NCI-H146 (cell line): Measurements from ENCODE around the gene DCLK1.

Experiments used
- DNase-seq: peaks from one replicate; lab custom pipeline; 2025; lab: John Stamatoyannopoulos, UW

Gene DCLK1

DNA sequence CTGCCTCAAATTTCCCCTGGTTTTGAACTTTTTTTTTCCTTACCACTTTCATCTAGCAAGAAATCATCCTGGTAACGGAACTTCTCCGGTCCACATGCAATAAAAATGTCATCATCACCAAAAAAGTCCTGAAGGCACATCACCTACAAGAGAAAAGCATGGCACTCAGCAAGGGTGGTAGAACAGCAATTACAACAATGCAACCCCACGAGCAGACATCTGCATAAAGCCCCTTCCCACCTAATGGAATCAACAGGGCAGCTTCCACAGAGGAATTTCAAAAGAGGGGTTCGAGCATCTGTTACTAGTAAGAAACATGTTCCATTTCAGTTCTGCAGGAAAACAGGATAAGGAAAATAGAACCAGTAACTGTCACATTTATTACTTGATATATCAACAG is 183.9 kb downstream of the DCLK1 start:
- DNase-seq, result no peak

DNA sequence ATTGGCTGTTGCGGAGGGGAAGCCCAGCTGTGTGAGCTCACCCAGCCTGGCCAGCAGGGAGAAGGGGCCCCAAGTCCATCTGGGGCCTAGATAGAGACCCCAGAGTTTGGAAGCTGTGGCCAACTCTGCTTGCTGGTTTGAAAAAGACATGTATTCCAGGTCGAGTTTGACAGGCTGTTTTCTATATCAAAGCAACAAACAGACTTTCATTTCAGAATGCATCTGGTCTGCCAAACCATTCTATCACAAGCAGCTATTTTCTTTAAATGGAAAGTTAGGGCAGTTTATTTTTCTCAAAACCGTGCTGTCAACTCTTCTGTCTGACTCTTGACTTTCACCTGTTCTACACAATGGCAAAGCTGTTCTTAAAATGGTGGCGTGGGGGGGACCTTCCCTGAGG is 185.8 kb downstream of the DCLK1 start:
- DNase-seq, result no peak

DNA sequence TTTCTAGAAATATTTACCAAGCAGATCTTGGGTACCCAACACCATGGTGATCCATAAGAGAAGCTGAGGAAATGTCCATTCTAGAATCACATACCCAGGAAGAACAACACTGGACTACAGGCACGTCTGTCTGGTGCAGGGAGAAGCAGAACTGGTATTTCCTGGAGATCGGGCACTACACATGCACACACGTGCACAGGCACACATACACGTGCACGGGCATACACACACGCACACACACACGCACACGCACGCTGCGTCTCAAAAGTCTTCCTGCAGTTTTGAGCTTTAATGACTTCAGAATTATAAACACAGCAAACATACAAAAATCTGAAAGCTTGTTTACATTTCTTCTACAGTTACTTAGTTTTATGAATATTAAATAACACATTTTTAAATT is 189.8 kb downstream of the DCLK1 start:
- DNase-seq, result no peak

DNA sequence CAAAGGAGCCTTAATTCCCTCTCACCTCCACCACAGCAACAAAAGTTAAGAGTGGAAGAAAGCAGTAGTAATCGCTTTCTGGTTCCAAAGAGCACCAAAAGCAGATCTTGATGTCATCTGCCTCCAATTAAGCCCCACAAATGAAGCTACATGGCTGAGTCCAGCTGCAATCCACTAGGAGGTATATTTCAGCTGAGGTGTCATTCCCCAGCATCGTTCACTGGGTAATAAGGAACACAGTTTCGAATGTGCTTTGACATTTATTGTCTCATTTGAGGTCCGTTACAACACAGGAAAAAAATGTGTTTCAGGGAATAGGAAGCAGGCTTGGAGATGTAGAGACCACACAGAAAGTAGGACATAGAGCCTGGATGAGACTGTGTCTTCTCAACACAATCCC is 190.4 kb downstream of the DCLK1 start:
- no peak for DNase-seq

DNA sequence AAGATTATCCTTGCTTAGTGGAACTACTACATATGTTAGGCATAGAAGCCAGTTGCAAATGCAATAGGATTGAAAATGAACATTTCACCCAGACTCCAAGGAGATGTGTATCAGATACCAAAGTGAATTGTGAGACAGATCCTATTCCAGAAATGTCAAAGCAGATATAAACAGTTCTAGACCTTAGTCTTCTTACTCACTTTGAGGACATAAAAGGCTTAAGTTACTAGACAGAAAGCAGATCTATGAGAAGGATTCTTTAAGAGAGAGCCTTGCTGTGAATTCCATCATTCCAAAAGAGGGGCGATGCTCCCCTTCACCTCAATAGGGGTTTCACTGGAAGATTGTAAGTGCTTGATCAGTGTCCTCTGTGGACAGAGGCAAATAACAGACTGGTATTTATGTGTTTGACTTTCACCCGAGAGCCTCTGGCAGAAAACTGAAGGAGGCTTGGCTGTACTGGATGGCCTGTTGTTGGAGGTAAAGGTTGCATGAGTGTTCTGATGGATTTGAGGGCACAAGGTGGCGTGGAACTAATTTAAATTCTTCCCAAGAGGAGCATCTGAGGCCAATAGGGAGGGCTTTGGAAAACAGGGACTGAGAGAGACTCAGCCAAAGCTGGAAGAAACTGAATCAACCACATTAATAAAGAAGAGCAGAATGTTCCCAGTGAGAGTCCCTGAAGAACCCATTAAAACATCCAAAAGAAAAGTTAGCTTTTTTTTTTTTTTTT is 194.8 kb downstream of the DCLK1 start:
- DNase-seq, result no peak

DNA sequence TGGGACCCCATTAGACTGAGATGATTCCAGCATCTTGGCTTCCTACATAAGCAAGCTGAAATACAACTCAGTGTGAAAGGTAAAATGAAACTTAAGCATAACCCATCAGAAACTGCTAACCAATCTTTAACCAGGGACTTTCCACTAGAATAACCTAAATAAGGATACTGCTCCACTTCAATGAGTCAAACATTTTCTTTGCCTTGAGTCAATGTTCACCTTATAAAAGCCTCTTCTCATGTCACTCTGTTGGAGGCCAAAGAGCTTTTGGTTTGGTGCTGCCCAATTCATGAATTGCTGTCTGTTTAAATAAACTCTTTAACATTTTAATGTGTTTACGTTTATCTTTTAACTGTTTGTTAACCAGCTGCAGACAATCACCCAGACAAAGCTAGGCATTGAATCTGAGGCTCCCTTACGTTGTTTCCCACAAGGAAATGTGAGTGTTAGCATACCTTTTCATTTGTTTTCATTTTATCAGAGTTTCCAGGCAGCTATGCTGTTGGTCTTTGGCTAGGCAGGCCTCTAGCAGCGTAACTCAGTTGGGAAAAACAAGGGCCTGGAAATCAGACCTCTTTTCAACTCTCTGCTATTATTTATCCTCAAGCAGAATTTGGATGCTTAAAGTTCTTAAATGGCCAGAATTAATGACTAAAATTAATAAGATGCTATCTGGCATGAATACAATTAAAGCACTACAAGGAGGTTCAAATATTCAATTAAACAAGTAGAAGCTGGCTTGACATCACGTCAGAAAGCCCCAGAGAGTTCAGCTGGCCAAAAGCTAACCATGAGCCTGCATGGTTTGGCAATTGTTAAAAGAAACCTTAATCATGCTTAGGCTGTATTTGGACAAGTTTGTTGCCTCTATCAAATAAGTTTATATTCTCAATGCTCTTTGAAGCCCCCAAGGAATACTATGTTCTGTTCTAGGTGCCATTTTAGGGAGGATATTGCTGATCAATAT is 200.2 kb downstream of the DCLK1 start:
- DNase-seq, result no peak

DNA sequence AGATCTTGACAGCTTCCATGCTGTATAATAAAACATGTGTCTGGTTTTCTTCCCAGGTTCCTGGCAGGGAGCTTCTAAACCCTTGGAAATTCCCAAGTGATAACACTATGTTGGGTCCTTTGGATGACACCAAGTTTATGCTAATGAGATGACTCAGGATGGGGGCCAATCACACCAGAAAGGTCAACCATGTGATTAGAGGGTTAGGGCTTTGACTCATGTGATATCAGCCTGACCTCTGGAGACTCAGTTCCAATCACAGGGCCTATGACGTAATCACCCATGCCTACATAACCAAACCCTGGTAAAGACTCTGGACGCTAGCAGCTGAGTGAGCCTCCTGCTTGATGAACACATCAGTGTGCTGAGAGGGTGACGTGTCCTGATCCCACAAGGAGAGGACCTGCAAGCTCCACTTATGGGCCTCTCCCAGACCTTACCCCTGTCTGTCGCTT is 203.6 kb downstream of the DCLK1 start:
- no peak for DNase-seq

DNA sequence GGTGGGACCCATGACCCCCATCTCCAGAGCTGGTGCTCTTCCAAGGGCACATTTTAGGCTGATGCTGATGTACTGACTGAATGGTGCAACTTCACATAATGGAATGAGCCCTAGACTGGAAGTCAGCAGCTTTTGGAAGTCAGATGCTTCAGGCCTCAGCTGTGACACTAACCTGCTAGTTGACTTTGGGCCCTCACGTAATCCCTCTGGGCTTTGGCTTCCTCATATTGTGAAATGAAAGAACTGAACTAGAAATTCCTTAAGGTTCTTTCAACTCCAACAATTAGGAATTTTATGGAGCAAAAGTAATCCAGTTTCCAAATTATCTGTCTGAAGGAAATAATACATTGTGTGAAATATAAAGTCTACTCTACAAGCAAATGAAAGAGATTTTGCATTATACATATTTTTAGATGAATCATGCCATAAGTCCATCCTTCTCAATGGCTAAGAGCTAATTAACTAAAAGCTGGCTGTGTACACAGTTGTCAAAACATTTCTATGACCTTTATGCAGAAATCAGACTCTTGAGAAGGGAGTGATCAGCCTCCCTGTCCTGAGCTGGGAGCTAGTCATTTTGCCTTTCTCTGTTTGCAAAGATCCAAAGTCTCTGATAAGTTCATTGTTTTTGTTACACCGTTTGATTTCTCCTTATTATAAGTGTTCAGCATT is 204.2 kb downstream of the DCLK1 start:
- no peak for DNase-seq

DNA sequence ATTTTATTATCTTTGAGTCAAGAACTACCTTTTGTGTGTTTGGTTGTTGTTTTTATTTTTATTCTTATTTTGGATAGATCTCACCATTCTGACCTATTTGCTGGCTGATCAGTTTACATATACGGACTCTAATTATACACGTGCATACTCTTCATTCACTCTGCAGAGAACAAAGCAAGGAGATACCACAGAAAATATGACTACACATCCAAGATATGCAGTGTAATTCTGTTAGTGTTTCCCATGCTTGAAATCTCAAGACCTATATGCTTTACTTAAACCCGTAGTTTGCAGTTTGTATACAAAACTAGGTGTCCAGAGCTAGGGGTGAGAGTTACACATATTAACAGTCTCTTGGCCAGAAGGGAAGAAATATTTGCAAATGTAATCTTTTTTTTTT is 205.5 kb downstream of the DCLK1 start:
- DNase-seq, result no peak

DNA sequence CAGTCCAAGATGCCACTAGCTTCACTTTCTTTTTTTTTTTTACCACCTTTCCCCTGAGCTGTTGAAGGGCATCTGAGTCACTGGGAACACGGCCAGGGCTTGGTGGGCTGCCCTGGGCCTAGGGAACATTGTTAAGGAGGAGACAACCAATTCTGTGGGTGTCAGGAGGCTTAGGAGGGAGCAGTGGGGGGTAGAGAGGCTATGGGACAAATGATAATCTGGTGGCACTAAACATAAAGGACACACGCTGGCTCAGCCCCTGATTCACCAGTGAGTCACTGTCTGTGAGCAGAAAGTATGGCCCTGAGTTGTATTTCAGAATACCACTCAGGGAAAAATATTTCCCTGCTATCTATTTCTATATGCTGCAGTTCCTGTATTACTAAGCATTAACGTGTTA is 207.8 kb downstream of the DCLK1 start:
- DNase-seq, result no peak

DNA sequence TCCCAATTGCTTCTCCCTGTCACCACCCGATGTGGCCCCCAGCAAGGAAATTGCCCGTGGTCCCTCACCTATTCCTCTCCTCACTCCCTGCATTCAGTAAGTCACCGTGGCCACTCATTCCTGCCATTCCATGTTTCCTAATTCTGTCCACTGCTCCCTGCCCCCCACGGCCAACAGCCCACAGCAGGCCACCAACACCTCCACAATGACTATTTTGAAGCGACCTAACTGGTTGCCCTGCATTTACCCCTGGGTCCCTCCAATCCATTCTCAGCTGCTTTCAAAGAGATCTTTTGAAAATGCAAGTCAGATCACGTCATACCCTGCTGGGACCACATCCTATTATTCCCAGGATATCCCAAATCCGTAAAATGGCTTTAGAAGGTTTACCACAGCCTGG is 210.4 kb downstream of the DCLK1 start:
- no peak for DNase-seq

DNA sequence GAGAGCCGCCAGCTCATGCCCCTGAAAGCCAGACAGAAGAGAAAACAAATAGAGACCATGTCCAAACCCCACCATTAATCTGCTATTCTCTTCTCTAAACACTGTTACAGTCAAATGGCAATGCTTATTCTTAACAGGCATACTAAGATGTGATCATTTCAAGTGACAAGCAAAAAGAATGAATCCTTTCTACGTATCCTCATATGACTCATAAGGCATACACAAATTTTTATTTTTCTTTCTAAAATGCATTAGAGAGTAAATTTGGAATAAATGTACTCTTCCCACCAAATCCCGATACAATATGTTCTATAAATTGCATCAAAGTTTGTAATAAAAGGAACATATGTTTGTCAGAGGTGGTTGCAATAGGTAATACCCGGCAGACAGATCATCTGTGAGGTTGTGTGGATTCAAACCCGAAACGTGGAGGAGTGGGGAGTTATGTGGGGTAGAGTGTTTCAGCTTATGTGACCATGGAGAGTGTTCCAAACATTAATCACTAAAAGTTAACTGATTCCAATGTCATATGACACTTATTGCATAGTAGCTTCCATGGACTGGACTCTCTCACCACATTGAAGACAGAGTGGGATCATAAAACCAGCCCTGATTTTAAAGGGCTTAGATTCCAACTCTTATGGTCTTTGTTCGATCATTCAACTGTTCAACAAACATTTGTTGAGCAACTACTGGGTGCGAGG is 213.1 kb downstream of the DCLK1 start:
- no peak for DNase-seq

DNA sequence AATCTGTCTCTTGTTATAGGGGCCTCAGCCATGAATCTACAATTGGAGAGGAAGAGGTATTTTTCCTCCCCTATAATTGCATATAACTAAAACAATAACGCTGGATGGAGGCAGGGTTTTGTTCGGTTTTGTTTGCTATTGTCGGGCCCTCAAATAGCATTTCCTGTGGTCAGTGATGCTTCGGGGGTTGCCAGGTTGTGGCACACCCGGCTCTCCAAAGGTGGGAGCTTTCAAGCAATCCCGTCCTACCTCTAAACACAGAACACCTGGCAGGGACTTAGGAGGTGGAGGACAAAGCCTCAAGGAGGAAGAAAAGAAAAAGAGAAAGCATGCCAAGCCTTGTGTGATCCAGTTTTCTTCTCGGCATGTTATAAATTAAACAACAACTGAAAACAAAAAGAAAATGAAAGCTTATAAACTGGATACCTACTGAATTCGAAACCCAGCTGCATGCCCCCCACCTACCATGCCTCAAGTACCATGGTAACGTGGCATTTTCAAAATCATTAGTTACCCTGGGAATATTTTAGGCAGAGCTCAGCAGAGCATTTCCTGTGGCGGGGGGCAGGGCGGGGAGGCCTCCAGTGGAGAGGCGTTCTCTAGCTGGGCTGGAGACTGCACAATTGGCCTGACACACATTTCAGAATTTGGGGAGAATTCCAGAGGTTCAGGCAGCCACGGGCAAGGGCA is 213.8 kb downstream of the DCLK1 start:
- peak; percentile 19 for DNase-seq

DNA sequence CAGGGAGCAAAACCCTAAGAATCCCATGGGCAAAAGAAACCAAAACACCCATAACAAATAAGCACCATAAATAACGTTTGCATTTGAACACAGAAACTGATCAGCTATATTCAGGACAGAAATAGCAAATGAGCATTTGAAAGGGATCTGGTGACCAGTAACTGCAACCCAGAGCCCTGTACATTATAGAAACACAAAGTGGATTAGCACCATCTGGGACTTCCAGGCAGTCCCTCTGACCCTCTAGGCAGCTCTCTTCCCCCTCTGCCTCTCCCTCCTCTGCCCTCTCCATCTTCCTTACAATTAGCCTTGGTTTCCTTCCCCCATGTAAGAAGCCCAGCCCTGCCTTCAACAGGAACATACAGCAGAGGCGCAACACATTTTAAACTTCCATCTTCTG is 215.0 kb downstream of the DCLK1 start:
- DNase-seq, result no peak

DNA sequence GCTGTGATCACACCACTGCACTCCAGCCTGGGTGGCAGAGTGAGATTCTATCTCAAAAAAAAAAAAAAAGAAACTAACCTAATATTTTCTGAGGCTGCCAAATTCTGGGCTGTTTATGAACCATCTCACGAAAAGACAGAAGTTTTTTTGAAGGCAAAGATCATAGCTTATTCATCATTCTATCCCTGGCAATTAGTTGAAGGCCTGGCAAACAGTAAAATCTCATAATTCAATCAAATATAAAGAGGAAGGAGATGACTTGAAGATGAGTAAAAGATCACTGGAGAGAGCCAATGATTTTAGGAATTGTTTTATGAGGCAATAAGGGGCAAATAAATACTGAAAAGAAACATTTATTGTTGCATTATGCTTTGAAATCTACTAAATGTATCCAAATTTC is 216.5 kb downstream of the DCLK1 start:
- no peak for DNase-seq

DNA sequence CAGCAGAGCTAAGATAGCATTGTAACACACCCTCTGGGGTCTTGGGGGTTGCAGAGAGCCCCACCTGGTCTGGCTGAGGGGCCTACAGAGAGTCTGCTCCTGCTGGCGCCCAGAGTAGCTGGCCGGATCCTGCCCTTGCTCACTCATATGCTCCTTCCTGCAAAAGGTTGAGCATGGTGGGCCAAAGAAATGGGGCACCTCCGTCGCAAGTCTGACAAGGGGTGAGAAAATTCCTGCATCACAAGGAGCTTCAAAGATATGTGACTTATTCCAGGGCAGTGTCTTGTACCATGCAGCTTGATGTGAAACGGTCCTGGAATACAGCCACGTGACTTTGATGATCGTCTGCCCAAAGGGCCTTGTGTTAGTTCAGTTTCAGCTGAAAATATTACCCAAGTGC is 218.3 kb downstream of the DCLK1 start:
- DNase-seq, result no peak

DNA sequence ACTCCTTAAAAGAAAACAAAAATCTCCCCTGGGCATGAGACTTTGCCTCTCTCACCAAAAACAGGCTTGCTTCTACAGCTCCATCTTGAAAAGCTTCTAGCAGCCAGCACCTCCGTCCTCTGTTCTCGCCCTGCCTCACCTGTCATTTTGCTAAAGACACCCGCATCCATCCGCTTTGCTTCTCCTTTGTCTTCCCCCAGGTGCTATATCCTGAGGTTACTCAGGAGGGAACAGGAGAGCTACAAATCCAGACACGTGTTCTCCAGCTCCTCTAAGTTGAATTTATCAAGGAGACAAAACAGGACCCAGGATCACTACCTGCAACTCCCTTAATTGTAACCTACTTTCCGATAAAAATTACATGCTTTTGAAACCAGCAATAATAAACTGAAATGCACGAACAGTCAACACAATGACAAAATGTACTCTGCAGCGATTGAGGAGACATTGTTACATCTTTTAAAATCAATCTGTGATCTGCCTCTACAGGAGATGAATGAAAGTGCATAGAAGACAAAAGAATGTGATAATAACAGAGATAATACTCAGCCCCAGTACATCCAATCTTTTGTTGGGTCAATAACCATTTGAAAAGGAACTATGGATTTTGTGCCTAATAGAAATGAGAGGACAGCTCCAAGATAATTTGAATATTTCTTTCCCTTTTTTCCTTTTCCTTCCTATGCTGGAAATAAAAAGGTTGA is 221.2 kb downstream of the DCLK1 start:
- peak; percentile 74 for DNase-seq

DNA sequence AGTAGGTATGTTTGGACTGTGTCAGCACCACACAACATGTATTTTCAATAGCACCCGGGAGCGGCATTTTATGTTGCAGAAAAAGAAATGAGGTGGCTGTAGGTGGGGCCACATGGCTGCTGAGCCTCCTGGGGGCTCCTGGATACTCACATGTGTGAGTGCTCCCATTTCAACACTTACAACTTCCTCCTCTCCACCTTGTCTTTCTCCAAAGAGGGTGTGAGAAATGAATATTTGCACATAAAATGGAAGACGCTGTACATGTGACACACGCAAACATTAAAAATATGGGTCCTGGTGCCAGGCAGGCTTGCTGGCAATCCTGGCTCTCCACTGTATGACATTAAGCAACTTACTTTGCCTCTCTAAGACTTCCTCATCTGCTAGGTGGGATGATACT is 222.1 kb downstream of the DCLK1 start:
- no peak for DNase-seq

DNA sequence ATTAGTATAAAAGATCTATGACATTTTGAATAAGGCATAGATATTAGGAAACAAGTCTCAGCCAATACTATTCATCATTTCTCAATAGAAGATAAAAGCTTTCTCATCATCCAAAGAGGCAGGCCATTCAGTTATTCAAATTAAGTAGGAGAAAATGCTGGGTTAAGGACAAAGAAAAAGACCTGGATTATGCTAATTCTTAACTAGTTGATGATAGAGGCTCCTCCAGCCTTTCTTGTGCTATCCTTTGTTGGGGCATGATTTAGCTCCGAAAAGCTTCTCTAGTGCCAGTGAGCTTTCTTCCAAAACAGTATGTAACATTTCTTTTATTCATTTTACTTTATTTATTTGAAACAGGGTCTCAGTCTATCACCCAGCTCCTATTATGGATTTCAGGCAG is 223.0 kb downstream of the DCLK1 start:
- DNase-seq, result no peak

DNA sequence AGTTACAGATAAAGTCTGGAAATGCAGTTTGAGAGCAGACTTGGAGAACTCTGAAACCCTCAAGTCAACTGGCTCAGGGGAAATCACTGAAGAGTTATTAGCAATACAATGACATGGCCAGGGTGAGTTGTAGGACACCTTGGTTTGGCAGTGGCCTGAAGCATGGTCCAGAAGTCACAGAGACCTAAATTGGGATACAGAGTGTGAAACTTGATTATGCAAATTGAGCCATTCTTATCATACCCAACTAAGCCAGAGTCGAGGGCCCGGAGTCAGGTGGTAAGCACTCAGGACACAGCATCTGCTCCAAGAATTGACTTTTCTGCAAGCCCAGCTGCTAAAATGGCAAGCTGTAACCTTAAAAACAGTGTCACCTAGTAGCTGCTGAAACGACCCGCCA is 224.5 kb downstream of the DCLK1 start:
- no peak for DNase-seq

DNA sequence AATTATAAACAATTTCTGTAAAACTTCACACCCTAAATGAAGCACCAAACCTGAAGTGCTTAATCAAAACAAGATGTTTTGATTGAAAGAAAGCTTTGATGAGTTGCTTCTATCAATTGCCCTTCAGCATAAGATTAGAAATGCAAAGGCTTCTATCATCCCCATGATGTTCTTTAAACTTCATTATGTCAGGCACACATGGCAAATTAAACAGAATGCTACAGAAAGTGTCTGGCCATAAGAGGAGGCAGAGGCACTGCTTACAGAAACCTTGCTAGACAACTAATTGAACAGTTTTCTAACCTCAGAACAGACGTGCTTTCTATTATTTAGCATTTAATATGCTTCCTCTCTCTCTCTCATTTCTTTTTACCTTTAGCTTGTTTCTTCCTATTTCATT is 228.1 kb downstream of the DCLK1 start:
- no peak for DNase-seq
